Transverse colon (tissue), 4 donors: ENCODE measurements around the gene DNAJC8. TPM values are rescaled to one million over a fixed set of nuclear protein-coding genes. Genes with fewer than 3 reads are reported as not detected.

Source experiments
- DNase-seq: peaks from one replicate; pipeline ENCODE4 v3.0.0-alpha.2; 2019
- H3K27ac ChIP-seq, 4 donors: fragments of 200-600 bp; sonication (generic); 2 replicates each; pipeline ENCODE4 v1.5.1; 2016 to 2018; ENCODE audit warnings: inconsistent platforms in 4 of 4
- H3K27me3 ChIP-seq: fragments of 200-600 bp; sonication (generic); 2 replicates; pipeline ENCODE4 v1.5.1; 2017; ENCODE audit warnings: inconsistent platforms
- H3K36me3 ChIP-seq, 4 donors: fragments of 200-600 bp; sonication (generic); 2 replicates each; pipeline ENCODE4 v1.5.1; 2017 to 2019; ENCODE audit warnings: inconsistent platforms in 4 of 4
- H3K4me1 ChIP-seq, 4 donors: fragments of 200-600 bp; sonication (generic); 2 replicates each; pipeline ENCODE4 v1.5.1; 2017 to 2020; ENCODE audit warnings: inconsistent platforms in 4 of 4
- H3K4me3 ChIP-seq, 4 donors: fragments of 200-600 bp; sonication (generic); 1 replicate in 1 of 4; 2 replicates in 3 of 4; pipeline versions ENCODE4 v1.5.1 to v1.6.1; 2017 to 2019; ENCODE audit warnings: inconsistent platforms in 4 of 4
- H3K9me3 ChIP-seq, 2 donors: fragments of 200-600 bp; sonication (generic); 2 replicates each; pipeline ENCODE4 v1.5.1; 2017 to 2019; ENCODE audit warnings: inconsistent platforms in 2 of 2
- CTCF ChIP-seq, 5 experiments: fragments of 200-600 bp in 3 of 5; fragments of 450-650 bp in 2 of 5; sonication (generic) in 3 of 5; IDR thresholded peaks; 1 replicate in 2 of 5; 2 replicates in 3 of 5; pipeline ENCODE4 v1.5.1; 2016 to 2017; ENCODE audit warnings: antibody characterized with exemption in 5 of 5, inconsistent platforms in 3 of 5, mild to moderate bottlenecking in 2 of 5, moderate library complexity in 1 of 5
- EP300 ChIP-seq: sonication (generic); formaldehyde crosslinking; IDR thresholded peaks from one replicate; pipeline ENCODE4 v1.6.1; 2017; ENCODE audit warnings: antibody characterized with exemption, low read depth
- POLR2A ChIP-seq: fragments of 450-650 bp; IDR thresholded peaks from one replicate; pipeline ENCODE4 v1.6.1; 2016; ENCODE audit warnings: antibody characterized with exemption, mild to moderate bottlenecking, moderate library complexity
- POLR2AphosphoS5 ChIP-seq, 3 donors: sonication (generic); formaldehyde crosslinking; IDR thresholded peaks; one replicate each; pipeline ENCODE4 v1.6.1; 2016; ENCODE audit warnings: antibody characterized with exemption in 3 of 3
- WGBS, 2 donors: methylation state at CpG; one replicate each; pipeline ENCODE4 v1.1.5; 2018; ENCODE audit warnings: low coverage in 1 of 2; 5-methylcytosine and 5-hydroxymethylcytosine counted together
- in situ Hi-C, 4 donors: fragments of 200-750 bp; cut with MboI; loops; one replicate each; pipeline versions ENCODE4 v1.15.0 to v1.15.1; 2017; ENCODE audit warnings: low sequenced_read_pairs in 3 of 4, low pct_ligation_motif_present in 1 of 4, low pct_unique_long_range_greater_than_20kb in 1 of 4
- intact Hi-C: fragments of 100-400 bp; cut with DNase I; formaldehyde crosslinking; loops from one replicate; pipeline ENCODE4 v1.15.1; 2023; ENCODE audit warnings: low total_unique reads
- total RNA-seq, 4 donors: library from RNA; depleted of rRNA; stranded (reverse); fragments of >200 nt; gene quantifications; one replicate each; pipeline ENCODE4 v1.1.0, GENCODE V29; 2016

DNAJC8 gene
- total RNA-seq, 4 donors from 2014 or later: 33.3 to 68.7 (median 46.8) TPM

DNA sequence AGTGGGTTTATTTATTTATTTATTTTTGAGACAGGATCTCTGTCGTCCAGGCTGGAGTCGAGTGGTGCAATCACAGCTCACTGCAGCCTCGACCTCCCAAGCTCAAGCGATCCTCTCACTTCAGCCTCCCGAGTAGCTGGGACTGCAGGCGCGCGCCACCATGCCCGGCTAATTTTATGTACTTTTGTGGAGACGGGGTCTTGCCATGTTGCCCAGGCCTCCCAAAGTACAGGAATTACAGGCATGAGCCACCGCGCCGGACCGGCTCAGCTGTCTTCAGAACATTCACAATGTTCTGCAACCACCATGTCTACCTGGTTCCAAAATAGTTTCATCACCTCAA, 406 bp upstream of the DNAJC8 start:
- no peaks in the 10 kb centered on the region for H3K9me3 ChIP-seq
- in situ Hi-C loops: loop anchor here in 1 of 4 donors (25.0 kb wide), 1 partner anchor 279 kb away; the partner anchor contains the start of gene RCC1
- TF ChIP-seq CTCF (IDR thresholded peaks at IDR 0.05) (no peak), EP300 (no peak), POLR2AphosphoS5 (IDR thresholded peaks at IDR 0.05) (no peak), POLR2A (no peak)
- no peaks in the 10 kb centered on the region for H3K27me3 ChIP-seq
- peak overlapping the region in 3 of 4 donors; percentile 45 to 93 (median 87) for H3K4me3 ChIP-seq
- no peak for DNase-seq
- H3K4me1 ChIP-seq: peaks cover 18 to 47% (median 35%) of the 10 kb centered on the region in 4 donors
- H3K36me3 ChIP-seq: peaks cover 0 to 14% (median 5%) of the 10 kb centered on the region in 4 donors
- intact Hi-C loops: no loop called here
- peak overlapping the region; percentile 76 to 86 (median 83) for H3K27ac ChIP-seq
- 5 to 65% methylated on average over 4 to 14 of the region's 14 CpGs for WGBS, 2 donors

DNA sequence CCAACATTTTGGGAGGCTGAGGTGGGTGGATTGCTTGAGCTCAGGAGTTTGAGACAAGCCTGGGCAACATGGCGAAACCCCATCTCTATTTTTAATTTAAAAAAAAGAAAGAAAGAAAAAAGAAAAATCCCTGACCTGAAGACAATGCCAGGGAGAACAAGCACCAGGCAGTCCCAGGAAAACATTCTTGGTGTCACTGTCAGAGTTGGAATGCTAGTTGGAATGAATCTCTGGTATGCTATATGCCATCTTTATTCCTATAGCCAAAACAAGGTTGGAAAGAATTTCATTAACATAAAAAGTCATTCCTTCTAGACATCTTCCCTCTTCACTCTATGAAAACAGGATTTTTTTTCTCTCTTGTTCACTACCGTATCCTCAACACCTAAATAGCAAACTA, 2.8 kb downstream of the DNAJC8 start:
- intact Hi-C loops (no loop called here), in situ Hi-C loops (loop anchor here in 1 of 4 donors (25.0 kb wide), 1 partner anchor 282 kb away; the partner anchor contains the start of gene RCC1)
- H3K9me3 ChIP-seq: no peaks in the 10 kb centered on the region
- DNase-seq: no peak
- H3K36me3 ChIP-seq: peaks cover 0 to 45% (median 19%) of the 10 kb centered on the region in 4 donors
- TF ChIP-seq POLR2A: no peak
- no peak for TF ChIP-seq POLR2AphosphoS5 (IDR thresholded peaks at IDR 0.05)
- TF ChIP-seq CTCF (IDR thresholded peaks at IDR 0.05): no peak
- no peak for TF ChIP-seq EP300
- no peaks in the 10 kb centered on the region for H3K27me3 ChIP-seq
- WGBS, 2 donors: 83 to 86% methylated on average over 2 of the region's 2 CpGs
- H3K4me1 ChIP-seq: peaks cover 14 to 25% (median 17%) of the 10 kb centered on the region in 4 donors
- no peak overlapping the region for H3K4me3 ChIP-seq
- H3K27ac ChIP-seq: no peak overlapping the region

DNA sequence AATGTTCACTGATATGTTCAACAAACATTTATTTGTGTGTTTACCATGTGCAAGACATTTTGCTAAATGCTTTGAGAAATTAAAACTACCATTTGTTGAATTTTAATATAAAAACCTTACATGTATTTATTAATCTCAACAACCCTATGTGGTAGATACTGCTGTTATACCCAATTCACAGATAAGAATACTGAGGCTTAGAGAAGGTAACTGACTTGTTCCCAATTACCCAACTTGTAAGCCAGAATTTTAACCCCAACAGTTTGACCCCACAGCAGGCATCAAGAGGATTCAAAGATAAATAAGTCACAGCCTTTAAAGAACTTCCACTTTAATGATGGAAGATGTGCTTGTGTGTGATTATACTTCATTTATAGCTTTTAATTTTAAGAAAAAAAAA, 3.7 kb downstream of the DNAJC8 start:
- no peaks in the 10 kb centered on the region for H3K27me3 ChIP-seq
- H3K9me3 ChIP-seq: no peaks in the 10 kb centered on the region
- H3K4me1 ChIP-seq: peaks cover 14 to 22% (median 17%) of the 10 kb centered on the region in 4 donors
- in situ Hi-C loops: loop anchor here in 1 of 4 donors (25.0 kb wide), 1 partner anchor 283 kb away; the partner anchor contains the start of gene RCC1
- H3K27ac ChIP-seq: no peak overlapping the region
- H3K36me3 ChIP-seq: peaks cover 0 to 52% (median 22%) of the 10 kb centered on the region in 4 donors
- intact Hi-C loops: no loop called here
- H3K4me3 ChIP-seq: no peak overlapping the region
- TF ChIP-seq POLR2AphosphoS5 (IDR thresholded peaks at IDR 0.05) (no peak), CTCF (IDR thresholded peaks at IDR 0.05) (no peak), POLR2A (no peak), EP300 (no peak)
- DNase-seq: no peak

DNA sequence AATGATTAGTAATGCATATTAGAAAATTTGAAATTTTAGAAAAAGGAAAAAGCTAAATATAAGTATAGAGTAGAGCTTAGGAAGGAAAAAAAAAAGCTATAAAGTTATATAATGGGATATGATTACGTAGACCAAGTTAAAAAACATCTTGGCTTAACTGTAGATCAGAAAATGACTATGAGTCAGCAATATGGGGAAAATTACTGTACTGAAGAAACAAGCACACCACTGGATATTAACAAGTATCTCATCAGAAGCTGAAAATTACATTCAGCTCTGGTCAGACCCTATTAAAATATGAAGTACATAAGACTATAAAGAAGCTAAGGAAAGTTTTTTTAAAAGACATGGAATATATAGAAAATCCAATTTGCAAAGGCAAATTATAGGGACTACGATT, 19.5 kb downstream of the DNAJC8 start:
- in situ Hi-C loops: loop anchor here in 1 of 4 donors (25.0 kb wide), 1 partner anchor 351 kb away; the partner anchor contains the start of gene THEMIS2
- no peaks in the 10 kb centered on the region for H3K9me3 ChIP-seq
- no peaks in the 10 kb centered on the region for H3K27me3 ChIP-seq
- H3K36me3 ChIP-seq: peaks cover 0 to 53% (median 12%) of the 10 kb centered on the region in 4 donors
- H3K4me3 ChIP-seq: no peak overlapping the region
- peaks cover 0 to 5% (median 0%) of the 10 kb centered on the region in 4 donors for H3K4me1 ChIP-seq
- TF ChIP-seq POLR2A: no peak
- TF ChIP-seq POLR2AphosphoS5 (IDR thresholded peaks at IDR 0.05): no peak
- no peak for TF ChIP-seq EP300
- no peak for TF ChIP-seq CTCF (IDR thresholded peaks at IDR 0.05)
- H3K27ac ChIP-seq: no peak overlapping the region
- DNase-seq: no peak
- intact Hi-C loops: no loop called here
- WGBS, 2 donors: 73 to 79% methylated on average over 2 of the region's 2 CpGs
